ENCODE measurements around the gene SCN3A. TPM values are rescaled to one million over a fixed set of nuclear protein-coding genes. Genes with fewer than 3 reads are reported as not detected.
A peak's percentile ranks its signal among the peaks of the same experiment; 100 is the strongest.

Gene SCN3A
- total RNA-seq, 1 experiment from 2014 or later, result 0.07 TPM

GRCh38 chr2:165105926-165106325 lies 97.9 kb downstream of the SCN3A start:
- no peak for DNase-seq
- no peak overlapping the region for H2AFZ ChIP-seq (ENCODE audit: low read length)
- H3K9ac ChIP-seq (ENCODE audit: low read length), result no peak overlapping the region
- no peaks in the 10 kb centered on the region for H3K27me3 ChIP-seq (ENCODE audit: low read length)
- intact Hi-C loops (cut with micrococcal nuclease), result no loop called here
- no peaks in the 10 kb centered on the region for H3F3A ChIP-seq (ENCODE audit: low read length, unreplicated experiment)
- peak; percentile 24; the same call in 1 of the 2 replicates for ATAC-seq
- no peaks in the 10 kb centered on the region for H3K9me3 ChIP-seq (ENCODE audit: low read length)
- ChIA-PET POLR2A (ENCODE audit: unreplicated experiment) (no interaction called here), CTCF (no interaction called here)
- no peak overlapping the region for H3K27ac ChIP-seq (ENCODE audit: low read length)
- TF ChIP-seq EZH2 (IDR thresholded peaks at IDR 0.05; ENCODE audit: low read length, unreplicated experiment), result no peak
- TF ChIP-seq EZH2phosphoT487 (IDR thresholded peaks at IDR 0.05; ENCODE audit: borderline replicate concordance, low read length), result no peak
- TF ChIP-seq CTCF (conservative IDR thresholded peaks at IDR 0.05; ENCODE audit: low read depth, low read length), result no peak
- no TSS peak for BruUV-seq (replicated peaks)
- H3K9me2 ChIP-seq (replicated peaks; ENCODE audit: low read length), result no peaks in the 10 kb centered on the region
- H3K4me3 ChIP-seq (ENCODE audit: low read length), result no peak overlapping the region
- H3K36me3 ChIP-seq (ENCODE audit: low read depth, low read length), result no peaks in the 10 kb centered on the region
- no peaks in the 10 kb centered on the region for H3K79me2 ChIP-seq (ENCODE audit: low read length)
- H3K4me2 ChIP-seq (ENCODE audit: low read length), result no peak overlapping the region
- no peaks in the 10 kb centered on the region for H4K20me1 ChIP-seq (ENCODE audit: low read length)
- H3K4me1 ChIP-seq (ENCODE audit: insufficient read depth, low read length), result no peaks in the 10 kb centered on the region

- H3K79me2 ChIP-seq (ENCODE audit: low read length), result no peaks in the 10 kb centered on the region
- DNase-seq (no peak), ATAC-seq (no peak)
- BruUV-seq (replicated peaks), result no TSS peak
- H3K27ac ChIP-seq (ENCODE audit: low read length), result no peak overlapping the region
- TF ChIP-seq EZH2 (IDR thresholded peaks at IDR 0.05; ENCODE audit: low read length, unreplicated experiment) (no peak), CTCF (conservative IDR thresholded peaks at IDR 0.05; ENCODE audit: low read depth, low read length) (no peak; the same call in 1 of the 2 replicates), EZH2phosphoT487 (IDR thresholded peaks at IDR 0.05; ENCODE audit: borderline replicate concordance, low read length) (no peak)
- H3K4me2 ChIP-seq (ENCODE audit: low read length), result no peak overlapping the region
- no peaks in the 10 kb centered on the region for H3K27me3 ChIP-seq (ENCODE audit: low read length)
- H3K9me3 ChIP-seq (ENCODE audit: low read length), result no peaks in the 10 kb centered on the region
- ChIA-PET CTCF (interaction anchor here (0.7 kb wide), 1 partner anchor 115 kb away, joined by 4 read pairs; no protein-coding TSS in a partner anchor), POLR2A (ENCODE audit: unreplicated experiment) (no interaction called here)
- no peaks in the 10 kb centered on the region for H3K9me2 ChIP-seq (replicated peaks; ENCODE audit: low read length)
- no peaks in the 10 kb centered on the region for H3K4me1 ChIP-seq (ENCODE audit: insufficient read depth, low read length)
- H2AFZ ChIP-seq (ENCODE audit: low read length), result no peak overlapping the region
- H3K4me3 ChIP-seq (ENCODE audit: low read length), result no peak overlapping the region
- no peak overlapping the region for H3K9ac ChIP-seq (ENCODE audit: low read length)
- no peaks in the 10 kb centered on the region for H4K20me1 ChIP-seq (ENCODE audit: low read length)
- H3F3A ChIP-seq (ENCODE audit: low read length, unreplicated experiment), result no peaks in the 10 kb centered on the region
- intact Hi-C loops (cut with micrococcal nuclease), result no loop called here
- no peaks in the 10 kb centered on the region for H3K36me3 ChIP-seq (ENCODE audit: low read depth, low read length)
Observed at GRCh38 chr2:165087933-165088901, 115.6 kb downstream of the SCN3A start.

- TF ChIP-seq EZH2phosphoT487 (IDR thresholded peaks at IDR 0.05; ENCODE audit: borderline replicate concordance, low read length), result no peak
- TF ChIP-seq CTCF (conservative IDR thresholded peaks at IDR 0.05; ENCODE audit: low read depth, low read length), result no peak
- TF ChIP-seq EZH2 (IDR thresholded peaks at IDR 0.05; ENCODE audit: low read length, unreplicated experiment), result no peak
- DNase-seq, result no peak
- Histone ChIP-seq H3K79me2 (ENCODE audit: low read length) (no peaks in the 10 kb centered on the region), H3K36me3 (ENCODE audit: low read depth, low read length) (no peaks in the 10 kb centered on the region), H3K4me2 (ENCODE audit: low read length) (no peak overlapping the region), H3K4me1 (ENCODE audit: insufficient read depth, low read length) (no peaks in the 10 kb centered on the region), H3K27me3 (ENCODE audit: low read length) (no peaks in the 10 kb centered on the region), H2AFZ (ENCODE audit: low read length) (no peak overlapping the region), H3K9me3 (ENCODE audit: low read length) (peaks cover 6% of the 10 kb centered on the region; the same call in 1 of the 2 replicates), H3K27ac (ENCODE audit: low read length) (no peak overlapping the region), H4K20me1 (ENCODE audit: low read length) (no peaks in the 10 kb centered on the region), H3K4me3 (ENCODE audit: low read length) (no peak overlapping the region), H3K9me2 (replicated peaks; ENCODE audit: low read length) (no peaks in the 10 kb centered on the region), H3F3A (ENCODE audit: low read length, unreplicated experiment) (no peaks in the 10 kb centered on the region), H3K9ac (ENCODE audit: low read length) (no peak overlapping the region)
- POLR2A ChIA-PET (ENCODE audit: unreplicated experiment), result no interaction called here
- CTCF ChIA-PET, result no interaction called here
- intact Hi-C loops (cut with micrococcal nuclease), result no loop called here
- no peak for ATAC-seq
- BruUV-seq (replicated peaks), result no TSS peak
Observed at GRCh38 chr2:165086337-165086736, 117.5 kb downstream of the SCN3A start.
